Esophagus (tissue), 2 donors: ENCODE data around the gene PUS10. TPM values are rescaled to one million over a fixed set of nuclear protein-coding genes. Genes with fewer than 3 reads are reported as not detected.

Source experiments
- polyA plus RNA-seq, 2 donors: library from polyadenylated mRNA; stranded (reverse); fragments of 200-250 nt; gene quantifications; one replicate each; pipeline ENCODE4 v1.2.3, GENCODE V29; 2013
- donor health status: healthy with polysubstance abuse.
- donor health status: Bipolar disorder and iron deficiency.

PUS10 gene
- polyA plus RNA-seq, 2 donors, result 1.7 to 2.2 TPM

Other genes with a start within 250 kb of the PUS10 start
- 1 to 10 TPM; 2.0 to 2.2 TPM for gene REL, start 136.7 kb downstream of the PUS10 start, polyA plus RNA-seq
- 10 to 100 TPM in 1 of 2 donors, 1 to 10 TPM in 1; 8.3 to 10.7 TPM for gene PEX13, start 535 bp downstream of the PUS10 start, polyA plus RNA-seq
- gene SANBR, start 47.6 kb upstream of the PUS10 start, polyA plus RNA-seq, result 1 to 10 TPM; 2.3 to 5.1 TPM
- gene C2orf74, start 143.9 kb upstream of the PUS10 start, polyA plus RNA-seq, result 1 to 10 TPM; 5.3 to 7.2 TPM